WTC11 (cell line): Measurements from ENCODE around the gene B3GALT4. TPM values are rescaled to one million over a fixed set of nuclear protein-coding genes. Genes with fewer than 3 reads are reported as not detected.

ENCODE experiments used
- ATAC-seq: fragments of 200-7000 bp; cut with Tn5 transposase; 2 replicates; pipeline ENCODE4 v1.10.0; 2021; ENCODE audit warnings: mild to moderate bottlenecking, moderate library complexity
- CTCF ChIA-PET: fragments of 300-600 bp; sonication (Branson Sonifier 250); formaldehyde crosslinking; loops from one replicate; lab custom pipeline; 2021; ENCODE audit warnings: antibody characterized with exemption; lab: Charles Lee
- POLR2A ChIA-PET: fragments of 350-600 bp; sonication (Branson Sonifier 250); formaldehyde crosslinking; loops from one replicate; lab custom pipeline; 2021; ENCODE audit warnings: antibody characterized with exemption; lab: Charles Lee
- DNase-seq: peaks from one replicate; pipeline ENCODE4 v3.0.0; 2021; ENCODE audit warnings: low spot score
- H3K27ac Mint-ChIP-seq: 2 replicates; pipeline ENCODE4 v1.8.0; 2021; ENCODE audit warnings: mixed read lengths
- H3K27me3 Mint-ChIP-seq: 2 replicates; pipeline ENCODE4 v1.8.0; 2021; ENCODE audit warnings: low read depth, mild to moderate bottlenecking, moderate library complexity, mixed read lengths
- H3K36me3 Mint-ChIP-seq: 2 replicates; pipeline ENCODE4 v1.8.0; 2021; ENCODE audit warnings: mixed read lengths
- H3K4me1 Mint-ChIP-seq: 2 replicates; pipeline ENCODE4 v1.8.0; 2022; ENCODE audit warnings: mixed read lengths
- H3K4me3 Mint-ChIP-seq: 2 replicates; pipeline ENCODE4 v1.8.0; 2021; ENCODE audit warnings: mild to moderate bottlenecking, moderate library complexity, mixed read lengths
- H3K9me3 Mint-ChIP-seq: 2 replicates; pipeline ENCODE4 v1.8.0; 2021; ENCODE audit warnings: mixed read lengths
- AFF4 ChIP-seq: sonication (generic); formaldehyde crosslinking; IDR thresholded peaks from 2 replicates; pipeline ENCODE4 v1.8.1; 2023; ENCODE audit warnings: mild to moderate bottlenecking, missing genetic modification reagents, borderline replicate concordance
- CTCF ChIP-seq: fragments of 200-600 bp; IDR thresholded peaks from 2 replicates; pipeline ENCODE4 v1.8.0; 2022; ENCODE audit warnings: antibody characterized with exemption
- E2F1 ChIP-seq: sonication (generic); formaldehyde crosslinking; IDR thresholded peaks from 2 replicates; pipeline ENCODE4 v1.8.0; 2022; ENCODE audit warnings: mild to moderate bottlenecking, missing genetic modification reagents
- EMX1 ChIP-seq: fragments of 250-450 bp; sonication (Bioruptor Pico); IDR thresholded peaks from 2 replicates; pipeline ENCODE4 v1.8.0; 2021; ENCODE audit warnings: mild to moderate bottlenecking
- JAZF1 ChIP-seq: fragments of 250-450 bp; sonication (Bioruptor Pico); IDR thresholded peaks from 2 replicates; pipeline ENCODE4 v1.9.0; 2021; ENCODE audit warnings: moderate library complexity, mild to moderate bottlenecking, inconsistent platforms
- MAX ChIP-seq: sonication (generic); formaldehyde crosslinking; IDR thresholded peaks from 2 replicates; pipeline ENCODE4 v1.8.0; 2022; ENCODE audit warnings: mild to moderate bottlenecking, missing genetic modification reagents
- NFYB ChIP-seq: sonication (generic); formaldehyde crosslinking; conservative IDR thresholded peaks from 2 replicates; pipeline ENCODE4 v1.8.0; 2022; ENCODE audit warnings: low read depth, missing genetic modification reagents
- PRRX2 ChIP-seq: fragments of 250-450 bp; sonication (Bioruptor Pico); IDR thresholded peaks from 2 replicates; pipeline ENCODE4 v1.8.0; 2021; ENCODE audit warnings: mild to moderate bottlenecking
- RELA ChIP-seq: sonication (generic); formaldehyde crosslinking; IDR thresholded peaks from 2 replicates; pipeline ENCODE4 v1.8.1; 2022; ENCODE audit warnings: missing genetic modification reagents, mild to moderate bottlenecking, borderline replicate concordance
- ZNF281 ChIP-seq: sonication (generic); formaldehyde crosslinking; IDR thresholded peaks from 2 replicates; pipeline ENCODE4 v1.8.0; 2023; ENCODE audit warnings: mild to moderate bottlenecking, missing genetic modification reagents
- ZNF317 ChIP-seq: sonication (generic); formaldehyde crosslinking; IDR thresholded peaks from 2 replicates; pipeline ENCODE4 v1.8.1; 2023; ENCODE audit warnings: low read depth, mild to moderate bottlenecking, moderate library complexity, missing genetic modification reagents, borderline replicate concordance
- total RNA-seq: library from RNA; stranded (reverse); gene quantifications from 3 replicates; pipeline ENCODE4 v1.2.3, GENCODE V29; 2021
- TF ChIP-seq, protein P1 (sequence below): sonication (generic); formaldehyde crosslinking; IDR thresholded peaks from 2 replicates; pipeline ENCODE4 v1.8.0; 2023; ENCODE audit warnings: missing genetic modification reagents
- TF ChIP-seq, protein P2 (sequence below): sonication (generic); formaldehyde crosslinking; IDR thresholded peaks from 2 replicates; pipeline ENCODE4 v1.8.1; 2022; ENCODE audit warnings: mild to moderate bottlenecking, missing genetic modification reagents, moderate library complexity, borderline replicate concordance
- TF ChIP-seq, protein P3 (sequence below): fragments of 250-450 bp; sonication (Bioruptor Pico); IDR thresholded peaks from 2 replicates; pipeline ENCODE4 v2.1.2; 2022; ENCODE audit warnings: mild to moderate bottlenecking, moderate library complexity
- TF ChIP-seq, protein P4 (sequence below): sonication (generic); formaldehyde crosslinking; IDR thresholded peaks from 2 replicates; pipeline ENCODE4 v1.8.0; 2022; ENCODE audit warnings: missing genetic modification reagents

The B3GALT4 gene
- total RNA-seq, 1 experiment from 2014 or later: 4.1 TPM

GRCh38 chr6:33324125-33324524 is 47.2 kb downstream of the B3GALT4 start:
- POLR2A ChIA-PET: interaction anchor here (0.7 to 0.9 kb wide), 3 partner anchors 27 to 272 kb away, joined by 3 to 11 read pairs (median 3); no protein-coding TSS in a partner anchor
- no peaks in the 10 kb centered on the region for H3K27me3 Mint-ChIP-seq
- H3K36me3 Mint-ChIP-seq: peaks cover 16% of the 10 kb centered on the region
- H3K4me3 Mint-ChIP-seq: peak overlapping the region; percentile 91
- H3K4me1 Mint-ChIP-seq: peaks cover 45% of the 10 kb centered on the region
- CTCF ChIA-PET: interaction anchor here (0.6 kb wide), 1 partner anchor 23 kb away, joined by 3 read pairs; no protein-coding TSS in a partner anchor
- ATAC-seq: no peak
- H3K9me3 Mint-ChIP-seq: no peaks in the 10 kb centered on the region
- H3K27ac Mint-ChIP-seq: no peak overlapping the region
- DNase-seq: no peak
- TF ChIP-seq AFF4 (CRISPR knock-in tag): no peak
- no peak for TF ChIP-seq ZNF317
- TF ChIP-seq, protein P1, sequence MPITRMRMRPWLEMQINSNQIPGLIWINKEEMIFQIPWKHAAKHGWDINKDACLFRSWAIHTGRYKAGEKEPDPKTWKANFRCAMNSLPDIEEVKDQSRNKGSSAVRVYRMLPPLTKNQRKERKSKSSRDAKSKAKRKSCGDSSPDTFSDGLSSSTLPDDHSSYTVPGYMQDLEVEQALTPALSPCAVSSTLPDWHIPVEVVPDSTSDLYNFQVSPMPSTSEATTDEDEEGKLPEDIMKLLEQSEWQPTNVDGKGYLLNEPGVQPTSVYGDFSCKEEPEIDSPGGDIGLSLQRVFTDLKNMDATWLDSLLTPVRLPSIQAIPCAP (CRISPR knock-in tag): no peak
- no peak for TF ChIP-seq EMX1
- TF ChIP-seq, protein P2, sequence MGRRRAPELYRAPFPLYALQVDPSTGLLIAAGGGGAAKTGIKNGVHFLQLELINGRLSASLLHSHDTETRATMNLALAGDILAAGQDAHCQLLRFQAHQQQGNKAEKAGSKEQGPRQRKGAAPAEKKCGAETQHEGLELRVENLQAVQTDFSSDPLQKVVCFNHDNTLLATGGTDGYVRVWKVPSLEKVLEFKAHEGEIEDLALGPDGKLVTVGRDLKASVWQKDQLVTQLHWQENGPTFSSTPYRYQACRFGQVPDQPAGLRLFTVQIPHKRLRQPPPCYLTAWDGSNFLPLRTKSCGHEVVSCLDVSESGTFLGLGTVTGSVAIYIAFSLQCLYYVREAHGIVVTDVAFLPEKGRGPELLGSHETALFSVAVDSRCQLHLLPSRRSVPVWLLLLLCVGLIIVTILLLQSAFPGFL: no peak
- no peak for TF ChIP-seq RELA (CRISPR knock-in tag)
- no peak for TF ChIP-seq JAZF1 (CRISPR knock-in tag)
- TF ChIP-seq, protein P3, sequence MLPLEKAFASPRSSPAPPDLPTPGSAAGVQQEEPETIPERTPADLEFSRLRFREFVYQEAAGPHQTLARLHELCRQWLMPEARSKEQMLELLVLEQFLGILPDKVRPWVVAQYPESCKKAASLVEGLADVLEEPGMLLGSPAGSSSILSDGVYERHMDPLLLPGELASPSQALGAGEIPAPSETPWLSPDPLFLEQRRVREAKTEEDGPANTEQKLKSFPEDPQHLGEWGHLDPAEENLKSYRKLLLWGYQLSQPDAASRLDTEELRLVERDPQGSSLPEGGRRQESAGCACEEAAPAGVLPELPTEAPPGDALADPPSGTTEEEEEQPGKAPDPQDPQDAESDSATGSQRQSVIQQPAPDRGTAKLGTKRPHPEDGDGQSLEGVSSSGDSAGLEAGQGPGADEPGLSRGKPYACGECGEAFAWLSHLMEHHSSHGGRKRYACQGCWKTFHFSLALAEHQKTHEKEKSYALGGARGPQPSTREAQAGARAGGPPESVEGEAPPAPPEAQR (CRISPR knock-in tag): no peak
- TF ChIP-seq MAX: no peak
- no peak for TF ChIP-seq PRRX2 (CRISPR knock-in tag)
- TF ChIP-seq, protein P4, sequence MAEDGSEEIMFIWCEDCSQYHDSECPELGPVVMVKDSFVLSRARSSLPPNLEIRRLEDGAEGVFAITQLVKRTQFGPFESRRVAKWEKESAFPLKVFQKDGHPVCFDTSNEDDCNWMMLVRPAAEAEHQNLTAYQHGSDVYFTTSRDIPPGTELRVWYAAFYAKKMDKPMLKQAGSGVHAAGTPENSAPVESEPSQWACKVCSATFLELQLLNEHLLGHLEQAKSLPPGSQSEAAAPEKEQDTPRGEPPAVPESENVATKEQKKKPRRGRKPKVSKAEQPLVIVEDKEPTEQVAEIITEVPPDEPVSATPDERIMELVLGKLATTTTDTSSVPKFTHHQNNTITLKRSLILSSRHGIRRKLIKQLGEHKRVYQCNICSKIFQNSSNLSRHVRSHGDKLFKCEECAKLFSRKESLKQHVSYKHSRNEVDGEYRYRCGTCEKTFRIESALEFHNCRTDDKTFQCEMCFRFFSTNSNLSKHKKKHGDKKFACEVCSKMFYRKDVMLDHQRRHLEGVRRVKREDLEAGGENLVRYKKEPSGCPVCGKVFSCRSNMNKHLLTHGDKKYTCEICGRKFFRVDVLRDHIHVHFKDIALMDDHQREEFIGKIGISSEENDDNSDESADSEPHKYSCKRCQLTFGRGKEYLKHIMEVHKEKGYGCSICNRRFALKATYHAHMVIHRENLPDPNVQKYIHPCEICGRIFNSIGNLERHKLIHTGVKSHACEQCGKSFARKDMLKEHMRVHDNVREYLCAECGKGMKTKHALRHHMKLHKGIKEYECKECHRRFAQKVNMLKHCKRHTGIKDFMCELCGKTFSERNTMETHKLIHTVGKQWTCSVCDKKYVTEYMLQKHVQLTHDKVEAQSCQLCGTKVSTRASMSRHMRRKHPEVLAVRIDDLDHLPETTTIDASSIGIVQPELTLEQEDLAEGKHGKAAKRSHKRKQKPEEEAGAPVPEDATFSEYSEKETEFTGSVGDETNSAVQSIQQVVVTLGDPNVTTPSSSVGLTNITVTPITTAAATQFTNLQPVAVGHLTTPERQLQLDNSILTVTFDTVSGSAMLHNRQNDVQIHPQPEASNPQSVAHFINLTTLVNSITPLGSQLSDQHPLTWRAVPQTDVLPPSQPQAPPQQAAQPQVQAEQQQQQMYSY (CRISPR knock-in tag): no peak
- TF ChIP-seq ZNF281: no peak
- TF ChIP-seq NFYB (CRISPR knock-in tag): no peak
- no peak for TF ChIP-seq CTCF
- TF ChIP-seq E2F1: no peak
